ENCODE data around the gene LIPC.

DNA sequence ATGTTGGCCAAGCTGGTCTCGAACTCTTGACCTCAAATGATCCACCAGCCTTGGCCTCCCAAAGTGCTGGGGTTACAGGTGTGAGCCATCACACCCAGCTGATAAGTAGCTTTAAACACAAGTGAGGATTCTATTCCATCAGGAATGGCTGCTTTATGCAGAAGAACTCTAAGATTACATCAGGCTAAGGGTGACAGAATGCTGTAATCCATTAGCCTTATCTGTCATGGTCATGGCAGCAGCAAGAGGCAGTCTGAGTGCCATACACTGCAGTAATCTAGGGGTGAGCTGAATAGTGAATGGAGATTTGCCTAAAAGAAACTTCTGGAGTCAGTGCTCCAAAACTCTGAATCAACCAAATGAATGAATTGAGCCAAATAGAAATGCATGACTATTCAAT lies 39.6 kb downstream of the LIPC start:
- TF ChIP-seq ZFP69B (tag by site-specific recombination; IDR thresholded peaks at IDR 0.05), result no peak
- no peak for TF ChIP-seq ZNF423 (tag by site-specific recombination; IDR thresholded peaks at IDR 0.05)
- no peak for TF ChIP-seq GLIS1 (tag by site-specific recombination; IDR thresholded peaks at IDR 0.05)

All from HEK293 (cell line).